ENCODE measurements around the gene EPS8.

DNA sequence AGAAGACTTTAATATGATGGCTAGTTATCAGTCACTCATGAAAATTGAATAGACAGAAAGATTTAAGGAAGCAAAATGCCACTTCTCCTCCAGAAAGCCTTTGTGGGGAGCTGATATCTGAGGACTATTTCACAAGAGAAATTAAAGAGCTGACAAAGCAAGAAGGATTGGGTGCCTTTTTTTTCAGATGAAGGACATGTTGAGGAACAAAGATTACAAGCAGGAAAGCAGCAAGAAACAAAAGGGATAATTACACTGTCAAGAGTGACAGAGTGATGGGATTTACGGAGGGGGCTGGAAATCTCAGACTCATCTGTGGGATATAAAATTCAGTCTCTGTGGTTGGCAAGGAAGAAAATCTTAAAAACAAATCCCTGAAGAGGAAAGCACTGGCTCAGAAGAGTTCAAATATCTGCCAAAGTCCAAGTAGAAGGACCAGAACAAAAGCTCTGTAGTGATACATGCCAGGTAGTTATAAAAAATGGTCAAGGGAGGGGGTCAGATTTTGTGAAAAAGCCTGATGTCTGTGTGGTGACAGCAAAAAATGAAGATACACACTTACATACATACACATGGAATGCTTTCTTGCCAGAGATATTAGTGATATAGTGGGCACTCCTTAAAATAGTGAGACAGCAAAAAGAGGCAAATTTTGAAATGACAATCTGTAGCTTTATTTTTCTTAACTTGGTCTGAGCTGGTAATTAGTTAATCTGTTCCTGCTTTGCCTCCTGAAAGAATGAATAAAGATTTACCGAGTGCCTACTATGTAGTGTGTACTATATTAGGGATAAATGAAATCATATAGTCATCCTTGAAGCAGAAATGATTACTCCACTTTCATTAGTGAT is 62.9 kb downstream of the EPS8 start:
- TF ChIP-seq CTCF (IDR thresholded peaks at IDR 0.05; ENCODE audit: low read length) (no peak), EZH2 (IDR thresholded peaks at IDR 0.05; ENCODE audit: borderline replicate concordance, low read length) (no peak)

All from OCI-LY1 (cell line).